ENCODE data around the gene RNF220. TPM values are rescaled to one million over a fixed set of nuclear protein-coding genes. Genes with fewer than 3 reads are reported as not detected.
A peak's percentile ranks its signal among the peaks of the same experiment; 100 is the strongest.

The RNF220 gene
- total and polyA plus RNA-seq, 9 donors: 54.5 to 63.4 (median 56.7) TPM

- no peak overlapping the region for H3K27ac ChIP-seq (ENCODE audit: low read length)
- peaks cover 77% of the 10 kb centered on the region for H3K27me3 ChIP-seq (ENCODE audit: control insufficient read depth, insufficient read depth, low read length)
- peak; percentile 61 for DNase-seq
- no peaks in the 10 kb centered on the region for H3K9me3 ChIP-seq (replicated peaks; ENCODE audit: control insufficient read depth, low read depth, low read length)
- peaks cover 18% of the 10 kb centered on the region for H3K4me1 ChIP-seq (ENCODE audit: control insufficient read depth, insufficient read depth, low read length)
- peak overlapping the region; percentile 15 for H3K4me3 ChIP-seq (ENCODE audit: low read length)
- H3K36me3 ChIP-seq (ENCODE audit: control insufficient read depth, insufficient read depth, low read length): no peaks in the 10 kb centered on the region
- under 1% methylated on average over 47 of the region's 65 CpGs for WGBS (ENCODE audit: insufficient coverage)
These were observed 12.4 kb downstream of the RNF220 start for GRCh38 chr1:44417351-44418021.

GRCh38 chr1:44418022-44418673 is 13.1 kb downstream of the RNF220 start:
- no peak for DNase-seq
- peaks cover 18% of the 10 kb centered on the region for H3K4me1 ChIP-seq (ENCODE audit: control insufficient read depth, insufficient read depth, low read length)
- H3K9me3 ChIP-seq (replicated peaks; ENCODE audit: control insufficient read depth, low read depth, low read length): no peaks in the 10 kb centered on the region
- no peak overlapping the region for H3K4me3 ChIP-seq (ENCODE audit: low read length)
- H3K36me3 ChIP-seq (ENCODE audit: control insufficient read depth, insufficient read depth, low read length): no peaks in the 10 kb centered on the region
- no peak overlapping the region for H3K27ac ChIP-seq (ENCODE audit: low read length)
- peaks cover 70% of the 10 kb centered on the region for H3K27me3 ChIP-seq (ENCODE audit: control insufficient read depth, insufficient read depth, low read length)
- 3% methylated on average over 41 of the region's 46 CpGs for WGBS (ENCODE audit: insufficient coverage)

GRCh38 chr1:44419901-44420300 is 14.8 kb downstream of the RNF220 start:
- no peaks in the 10 kb centered on the region for H3K36me3 ChIP-seq (ENCODE audit: control insufficient read depth, insufficient read depth, low read length)
- H3K4me1 ChIP-seq (ENCODE audit: control insufficient read depth, insufficient read depth, low read length): peaks cover 33% of the 10 kb centered on the region
- no peak overlapping the region for H3K27ac ChIP-seq (ENCODE audit: low read length)
- H3K9me3 ChIP-seq (replicated peaks; ENCODE audit: control insufficient read depth, low read depth, low read length): no peaks in the 10 kb centered on the region
- WGBS (ENCODE audit: insufficient coverage): 22% methylated on average over 1 of the region's 3 CpGs
- DNase-seq: no peak
- peaks cover 62% of the 10 kb centered on the region for H3K27me3 ChIP-seq (ENCODE audit: control insufficient read depth, insufficient read depth, low read length)
- no peak overlapping the region for H3K4me3 ChIP-seq (ENCODE audit: low read length)

GRCh38 chr1:44420535-44420934 is 15.5 kb downstream of the RNF220 start:
- no peak for DNase-seq
- 58% methylated on average over 2 of the region's 2 CpGs for WGBS (ENCODE audit: insufficient coverage)
- Histone ChIP-seq H3K4me3 (ENCODE audit: low read length) (no peak overlapping the region), H3K27me3 (ENCODE audit: control insufficient read depth, insufficient read depth, low read length) (peaks cover 63% of the 10 kb centered on the region), H3K36me3 (ENCODE audit: control insufficient read depth, insufficient read depth, low read length) (no peaks in the 10 kb centered on the region), H3K27ac (ENCODE audit: low read length) (no peak overlapping the region), H3K9me3 (replicated peaks; ENCODE audit: control insufficient read depth, low read depth, low read length) (no peaks in the 10 kb centered on the region), H3K4me1 (ENCODE audit: control insufficient read depth, insufficient read depth, low read length) (peaks cover 33% of the 10 kb centered on the region)

- no peak for DNase-seq
- peaks cover 33% of the 10 kb centered on the region for H3K4me1 ChIP-seq (ENCODE audit: control insufficient read depth, insufficient read depth, low read length)
- no CpG with 5 or more reads among the region's 4 CpGs for WGBS (ENCODE audit: insufficient coverage)
- H3K27ac ChIP-seq (ENCODE audit: low read length): no peak overlapping the region
- H3K9me3 ChIP-seq (replicated peaks; ENCODE audit: control insufficient read depth, low read depth, low read length): no peaks in the 10 kb centered on the region
- H3K27me3 ChIP-seq (ENCODE audit: control insufficient read depth, insufficient read depth, low read length): peaks cover 60% of the 10 kb centered on the region
- H3K36me3 ChIP-seq (ENCODE audit: control insufficient read depth, insufficient read depth, low read length): no peaks in the 10 kb centered on the region
- no peak overlapping the region for H3K4me3 ChIP-seq (ENCODE audit: low read length)
These were observed 16.4 kb downstream of the RNF220 start for GRCh38 chr1:44421446-44421884.

DNA sequence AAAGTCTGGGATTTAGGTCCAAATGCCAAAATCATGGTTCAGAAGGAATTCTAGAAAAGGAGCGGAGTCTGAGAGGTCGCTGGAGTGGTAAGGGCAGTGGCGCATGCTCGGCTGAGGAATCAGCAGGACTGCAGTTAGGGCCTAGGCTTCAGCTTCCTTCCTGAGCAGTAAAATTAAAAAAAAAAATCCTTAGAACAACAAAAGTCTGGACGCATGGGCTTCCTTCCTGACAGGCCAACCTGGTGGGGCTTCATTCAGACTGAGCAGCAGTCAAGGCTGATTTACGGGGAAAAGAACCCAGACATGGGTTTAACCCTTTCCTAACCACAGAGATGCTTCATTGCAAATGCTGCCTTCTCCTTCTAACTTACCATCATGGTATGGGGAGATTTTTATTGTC is 17.1 kb downstream of the RNF220 start:
- H3K4me1 ChIP-seq (ENCODE audit: control insufficient read depth, insufficient read depth, low read length): peaks cover 29% of the 10 kb centered on the region
- H3K27ac ChIP-seq (ENCODE audit: low read length): peak overlapping the region; percentile 66
- H3K4me3 ChIP-seq (ENCODE audit: low read length): no peak overlapping the region
- WGBS (ENCODE audit: insufficient coverage): 33% methylated on average over 2 of the region's 6 CpGs
- peaks cover 54% of the 10 kb centered on the region for H3K27me3 ChIP-seq (ENCODE audit: control insufficient read depth, insufficient read depth, low read length)
- no peaks in the 10 kb centered on the region for H3K9me3 ChIP-seq (replicated peaks; ENCODE audit: control insufficient read depth, low read depth, low read length)
- no peak for DNase-seq
- H3K36me3 ChIP-seq (ENCODE audit: control insufficient read depth, insufficient read depth, low read length): no peaks in the 10 kb centered on the region

DNA sequence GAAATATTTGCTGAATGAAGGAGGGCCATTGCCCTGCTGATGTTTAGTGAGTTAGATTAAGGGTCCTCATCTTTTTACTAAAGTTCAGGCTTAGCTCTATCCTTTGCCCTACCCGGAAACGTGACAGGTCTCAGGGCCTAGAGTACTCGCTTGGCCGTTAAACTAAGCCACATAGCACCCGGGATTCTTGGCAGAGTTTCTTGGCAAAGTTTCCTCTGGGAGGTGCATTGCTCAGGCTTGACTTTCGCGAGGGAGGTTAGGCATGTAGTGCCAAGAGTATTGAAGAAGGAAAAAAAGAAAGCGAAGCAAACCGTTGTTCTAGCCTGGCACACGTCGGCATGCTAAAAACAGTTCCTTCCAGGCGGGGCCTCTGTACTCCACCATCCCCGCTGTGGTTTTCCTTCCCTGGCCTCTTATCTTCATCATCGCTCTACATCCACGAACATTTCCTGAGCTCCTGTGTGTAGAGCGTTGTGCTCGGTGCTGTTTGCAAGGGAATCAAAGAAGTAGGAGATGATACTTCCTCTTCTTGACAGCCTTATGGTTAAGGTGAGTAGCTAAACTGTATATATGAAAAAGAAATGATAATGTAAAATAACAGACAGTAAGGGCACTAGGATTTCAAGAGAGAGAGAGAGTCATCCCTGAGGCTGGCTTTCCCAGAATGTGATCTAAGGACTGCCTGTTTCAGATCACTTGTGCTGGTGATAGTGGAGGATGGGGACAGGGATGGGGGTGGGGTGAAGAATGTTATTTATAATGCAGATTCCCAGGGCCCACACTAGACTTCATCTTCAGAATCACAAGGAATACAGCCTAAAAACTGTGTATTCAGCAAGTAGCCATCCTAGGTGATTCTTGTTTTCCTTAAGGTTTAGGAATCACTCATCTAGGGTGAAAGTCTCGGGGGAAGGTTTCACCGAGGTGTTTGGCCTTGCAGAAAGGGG is 18.8 kb downstream of the RNF220 start:
- H3K27me3 ChIP-seq (ENCODE audit: control insufficient read depth, insufficient read depth, low read length): peaks cover 54% of the 10 kb centered on the region
- no peaks in the 10 kb centered on the region for H3K36me3 ChIP-seq (ENCODE audit: control insufficient read depth, insufficient read depth, low read length)
- no peaks in the 10 kb centered on the region for H3K9me3 ChIP-seq (replicated peaks; ENCODE audit: control insufficient read depth, low read depth, low read length)
- H3K27ac ChIP-seq (ENCODE audit: low read length): no peak overlapping the region
- H3K4me3 ChIP-seq (ENCODE audit: low read length): no peak overlapping the region
- DNase-seq: peak; percentile 73
- 24% methylated on average over 12 of the region's 19 CpGs for WGBS (ENCODE audit: insufficient coverage)
- peaks cover 19% of the 10 kb centered on the region for H3K4me1 ChIP-seq (ENCODE audit: control insufficient read depth, insufficient read depth, low read length)

DNA sequence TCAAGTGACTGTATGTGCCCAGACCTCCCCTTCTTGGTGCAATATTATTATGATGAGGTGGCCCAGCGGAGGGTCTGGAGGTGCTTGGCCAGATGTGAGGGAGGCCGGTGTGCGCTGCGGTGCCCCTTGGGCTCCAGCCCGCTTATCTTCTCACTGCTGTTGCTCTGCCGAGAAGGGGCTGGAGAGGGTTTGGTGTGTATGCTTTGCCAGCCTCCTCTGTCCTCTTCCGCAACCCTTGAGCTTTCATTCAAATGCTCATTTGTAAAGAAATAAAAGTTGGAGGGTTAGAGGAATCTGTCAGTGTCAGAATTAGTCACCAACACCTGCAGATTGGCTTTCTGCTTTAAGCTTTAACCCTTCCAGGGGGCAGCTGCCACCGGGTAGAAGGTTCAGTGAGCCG is 19.7 kb downstream of the RNF220 start:
- Histone ChIP-seq H3K4me3 (ENCODE audit: low read length) (no peak overlapping the region), H3K27me3 (ENCODE audit: control insufficient read depth, insufficient read depth, low read length) (peaks cover 59% of the 10 kb centered on the region), H3K4me1 (ENCODE audit: control insufficient read depth, insufficient read depth, low read length) (peaks cover 19% of the 10 kb centered on the region), H3K36me3 (ENCODE audit: control insufficient read depth, insufficient read depth, low read length) (no peaks in the 10 kb centered on the region), H3K27ac (ENCODE audit: low read length) (no peak overlapping the region), H3K9me3 (replicated peaks; ENCODE audit: control insufficient read depth, low read depth, low read length) (no peaks in the 10 kb centered on the region)
- DNase-seq: no peak
- no CpG with 5 or more reads among the region's 9 CpGs for WGBS (ENCODE audit: insufficient coverage)

- Histone ChIP-seq H3K27ac (ENCODE audit: low read length) (no peak overlapping the region), H3K4me1 (ENCODE audit: control insufficient read depth, insufficient read depth, low read length) (peaks cover 19% of the 10 kb centered on the region), H3K36me3 (ENCODE audit: control insufficient read depth, insufficient read depth, low read length) (no peaks in the 10 kb centered on the region), H3K4me3 (ENCODE audit: low read length) (no peak overlapping the region), H3K27me3 (ENCODE audit: control insufficient read depth, insufficient read depth, low read length) (peaks cover 52% of the 10 kb centered on the region), H3K9me3 (replicated peaks; ENCODE audit: control insufficient read depth, low read depth, low read length) (no peaks in the 10 kb centered on the region)
- no peak for DNase-seq
- 100% methylated on average over 1 of the region's 8 CpGs for WGBS (ENCODE audit: insufficient coverage)
These were observed 20.5 kb downstream of the RNF220 start for GRCh38 chr1:44425341-44426082.
